ENCODE results near the gene CCDC141.

The CCDC141 gene

DNA sequence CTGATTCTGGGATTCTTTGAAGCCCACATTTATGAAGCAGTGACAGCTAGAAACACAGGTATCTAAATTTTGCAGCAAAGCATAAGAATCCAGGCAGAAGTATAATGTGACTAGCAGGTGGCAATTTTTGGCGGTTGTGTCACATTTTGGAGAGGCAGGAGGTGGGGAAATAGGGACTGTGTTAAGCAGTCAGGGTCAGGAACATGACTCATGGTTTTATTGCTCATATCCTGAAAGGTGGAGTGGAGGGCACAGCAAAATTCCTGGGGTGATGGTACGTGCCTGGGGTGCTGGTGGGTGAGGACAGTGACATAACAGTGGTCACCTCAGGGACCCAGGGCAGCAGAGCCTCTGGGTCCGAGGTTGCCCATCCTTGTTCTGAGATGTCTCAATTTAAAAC lies 179.2 kb downstream of the CCDC141 start:
- H3K27ac ChIP-seq = no peak overlapping the region
- no peak for TF ChIP-seq ZFX (IDR thresholded peaks at IDR 0.05; ENCODE audit: borderline replicate concordance)
- TF ChIP-seq, protein P1, sequence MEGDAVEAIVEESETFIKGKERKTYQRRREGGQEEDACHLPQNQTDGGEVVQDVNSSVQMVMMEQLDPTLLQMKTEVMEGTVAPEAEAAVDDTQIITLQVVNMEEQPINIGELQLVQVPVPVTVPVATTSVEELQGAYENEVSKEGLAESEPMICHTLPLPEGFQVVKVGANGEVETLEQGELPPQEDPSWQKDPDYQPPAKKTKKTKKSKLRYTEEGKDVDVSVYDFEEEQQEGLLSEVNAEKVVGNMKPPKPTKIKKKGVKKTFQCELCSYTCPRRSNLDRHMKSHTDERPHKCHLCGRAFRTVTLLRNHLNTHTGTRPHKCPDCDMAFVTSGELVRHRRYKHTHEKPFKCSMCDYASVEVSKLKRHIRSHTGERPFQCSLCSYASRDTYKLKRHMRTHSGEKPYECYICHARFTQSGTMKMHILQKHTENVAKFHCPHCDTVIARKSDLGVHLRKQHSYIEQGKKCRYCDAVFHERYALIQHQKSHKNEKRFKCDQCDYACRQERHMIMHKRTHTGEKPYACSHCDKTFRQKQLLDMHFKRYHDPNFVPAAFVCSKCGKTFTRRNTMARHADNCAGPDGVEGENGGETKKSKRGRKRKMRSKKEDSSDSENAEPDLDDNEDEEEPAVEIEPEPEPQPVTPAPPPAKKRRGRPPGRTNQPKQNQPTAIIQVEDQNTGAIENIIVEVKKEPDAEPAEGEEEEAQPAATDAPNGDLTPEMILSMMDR (IDR thresholded peaks at IDR 0.05) = no peak

- no peak for TF ChIP-seq ZFX (IDR thresholded peaks at IDR 0.05; ENCODE audit: borderline replicate concordance)
- TF ChIP-seq, protein P1 (IDR thresholded peaks at IDR 0.05) = no peak
- H3K27ac ChIP-seq = no peak overlapping the region
Observed at GRCh38 chr2:178865999-178866398, 183.9 kb downstream of the CCDC141 start.

GRCh38 chr2:178865146-178865936 lies 184.6 kb downstream of the CCDC141 start:
- H3K27ac ChIP-seq = no peak overlapping the region
- TF ChIP-seq, protein P1 (IDR thresholded peaks at IDR 0.05) = no peak
- TF ChIP-seq ZFX (IDR thresholded peaks at IDR 0.05; ENCODE audit: borderline replicate concordance) = no peak

DNA sequence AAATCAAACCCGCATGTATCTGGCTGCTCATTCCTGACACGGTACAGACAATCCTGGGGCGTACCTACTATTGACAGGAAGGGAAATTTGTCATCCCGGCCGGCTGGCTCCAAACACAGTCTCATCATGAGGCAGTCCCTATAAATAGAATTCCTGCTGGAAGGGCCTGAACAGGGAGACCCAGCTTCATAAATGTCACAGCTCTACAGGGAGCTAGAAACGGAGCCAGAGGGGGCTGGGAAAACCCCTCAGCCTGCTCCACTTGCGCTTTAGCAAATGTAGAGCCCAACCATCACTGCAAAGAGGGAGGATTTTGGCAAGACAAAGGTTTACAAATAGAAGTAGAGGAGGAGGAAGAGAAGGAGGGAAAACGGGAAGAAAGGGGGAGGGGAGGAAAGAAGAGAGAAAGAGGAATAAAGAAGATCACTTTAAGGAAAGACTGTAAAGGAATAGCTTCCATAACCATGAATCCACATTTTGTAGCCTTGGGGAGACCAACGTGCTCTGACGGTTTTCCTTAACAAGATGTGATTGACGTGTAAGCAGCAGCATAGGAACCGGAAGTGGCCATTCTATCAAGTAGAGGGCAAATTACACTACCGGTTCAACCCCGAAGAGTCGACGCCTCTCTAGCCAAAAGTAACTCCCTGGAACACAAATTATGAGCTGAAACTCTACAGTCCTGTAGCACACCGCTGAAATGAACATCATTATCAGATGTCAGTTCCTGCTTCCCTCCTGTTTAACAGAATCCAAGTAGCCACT lies 185.9 kb downstream of the CCDC141 start:
- H3K27ac ChIP-seq = no peak overlapping the region
- TF ChIP-seq, protein P1 (IDR thresholded peaks at IDR 0.05) = no peak
- TF ChIP-seq ZFX (IDR thresholded peaks at IDR 0.05; ENCODE audit: borderline replicate concordance) = no peak

- no peak for TF ChIP-seq ZFX (IDR thresholded peaks at IDR 0.05; ENCODE audit: borderline replicate concordance)
- TF ChIP-seq, protein P1 (IDR thresholded peaks at IDR 0.05) = no peak
- H3K27ac ChIP-seq = no peak overlapping the region
Observed at GRCh38 chr2:178863130-178863855, 186.6 kb downstream of the CCDC141 start.

GRCh38 chr2:178860551-178860950 lies 189.4 kb downstream of the CCDC141 start:
- H3K27ac ChIP-seq = no peak overlapping the region
- TF ChIP-seq, protein P1 (IDR thresholded peaks at IDR 0.05) = no peak
- TF ChIP-seq ZFX (IDR thresholded peaks at IDR 0.05; ENCODE audit: borderline replicate concordance) = no peak
